GM12892 (cell line): Measurements from ENCODE around the gene ASXL2.

Experiments used
- POLR2A ChIP-seq: IDR thresholded peaks from 2 replicates; pipeline ENCODE4 v1.6.1; 2011; ENCODE audit warnings: low read depth, low read length, control low read depth
- POLR2AphosphoS5 ChIP-seq: IDR thresholded peaks from 2 replicates; pipeline ENCODE4 v1.6.1; 2011; ENCODE audit warnings: low read depth, low read length, control low read depth

GRCh38 chr2:25895018-25895417, 16.7 kb upstream of the ASXL2 start:
- TF ChIP-seq POLR2A = no peak
- TF ChIP-seq POLR2AphosphoS5 = no peak
